ENCODE results near the gene ATF6. TPM values are rescaled to one million over a fixed set of nuclear protein-coding genes. Genes with fewer than 3 reads are reported as not detected.

ATF6 gene
- total RNA-seq, 4 donors from 2014 or later = 26.1 to 35.4 (median 32.3) TPM

- H3K36me3 ChIP-seq = no peaks in the 10 kb centered on the region
- 0 to 1% methylated on average over 31 to 34 of the region's 34 CpGs for WGBS, 2 donors
- H3K4me3 ChIP-seq = peak overlapping the region; percentile 74 to 94 (median 84)
- DNase-seq (ENCODE audit: low spot score in 2 of 2) = peak; percentile 16 to 25
- peaks cover 0 to 10% (median 4%) of the 10 kb centered on the region in 4 donors for H3K4me1 ChIP-seq
- H3K27me3 ChIP-seq = no peaks in the 10 kb centered on the region
- no peaks in the 10 kb centered on the region for H3K9me3 ChIP-seq
- TF ChIP-seq CTCF (IDR thresholded peaks at IDR 0.05) (peak in 2 of 5 experiments; percentile 40), POLR2A (IDR thresholded peaks at IDR 0.05) (no peak), EP300 (IDR thresholded peaks at IDR 0.05) (no peak)
- peak overlapping the region; percentile 73 to 92 (median 83) for H3K27ac ChIP-seq
These were observed 40.1 kb upstream of the ATF6 start for GRCh38 chr1:161725908-161726472.

- Histone ChIP-seq H3K36me3 (no peaks in the 10 kb centered on the region), H3K4me1 (peaks cover 0 to 10% (median 4%) of the 10 kb centered on the region in 4 donors)
These were observed 39.5 kb upstream of the ATF6 start for GRCh38 chr1:161726473-161727255.

GRCh38 chr1:161727256-161727924, 38.7 kb upstream of the ATF6 start:
- H3K36me3 ChIP-seq = no peaks in the 10 kb centered on the region
- 2 to 3% methylated on average over 24 to 35 of the region's 38 CpGs for WGBS, 2 donors
- H3K4me3 ChIP-seq = peak overlapping the region; percentile 74 to 94 (median 84)
- peak in 1 of 2 donors; percentile 65 for TF ChIP-seq EP300 (IDR thresholded peaks at IDR 0.05)
- TF ChIP-seq POLR2A (IDR thresholded peaks at IDR 0.05) = no peak
- TF ChIP-seq CTCF (IDR thresholded peaks at IDR 0.05) = no peak
- H3K9me3 ChIP-seq = no peaks in the 10 kb centered on the region
- peak overlapping the region; percentile 73 to 92 (median 83) for H3K27ac ChIP-seq
- DNase-seq (ENCODE audit: low spot score in 2 of 2) = peak in 1 of 2 donors; percentile 11
- H3K4me1 ChIP-seq = peaks cover 0 to 10% (median 4%) of the 10 kb centered on the region in 4 donors
- H3K27me3 ChIP-seq = no peaks in the 10 kb centered on the region

More at GRCh38 chr1:161726473-161727255, 39.5 kb upstream of the ATF6 start:
- peak; percentile 80 to 84 for DNase-seq (ENCODE audit: low spot score in 2 of 2)
- WGBS, 2 donors = 1 to 2% methylated on average over 29 to 65 of the region's 83 CpGs
- TF ChIP-seq EP300 (IDR thresholded peaks at IDR 0.05) = peak in 1 of 2 donors; percentile 46
- peak in 1 of 5 experiments; percentile 27 for TF ChIP-seq CTCF (IDR thresholded peaks at IDR 0.05)
- TF ChIP-seq POLR2A (IDR thresholded peaks at IDR 0.05) = peak; percentile 20 to 29
- Histone ChIP-seq H3K9me3 (no peaks in the 10 kb centered on the region), H3K4me3 (peak overlapping the region; percentile 74 to 94 (median 84)), H3K27me3 (no peaks in the 10 kb centered on the region), H3K27ac (peak overlapping the region; percentile 73 to 92 (median 83))

GRCh38 chr1:161728376-161729226, 37.5 kb upstream of the ATF6 start:
- Histone ChIP-seq H3K27ac (no peak overlapping the region), H3K4me3 (no peak overlapping the region), H3K36me3 (no peaks in the 10 kb centered on the region), H3K4me1 (peaks cover 0 to 13% (median 9%) of the 10 kb centered on the region in 4 donors), H3K27me3 (no peaks in the 10 kb centered on the region), H3K9me3 (no peaks in the 10 kb centered on the region)
- TF ChIP-seq CTCF (IDR thresholded peaks at IDR 0.05) = no peak
- no peak for DNase-seq (ENCODE audit: low spot score in 2 of 2)
- 87 to 94% methylated on average over 7 of the region's 7 CpGs for WGBS, 2 donors
